ENCODE results near the gene RASSF7.

Gene RASSF7

DNA sequence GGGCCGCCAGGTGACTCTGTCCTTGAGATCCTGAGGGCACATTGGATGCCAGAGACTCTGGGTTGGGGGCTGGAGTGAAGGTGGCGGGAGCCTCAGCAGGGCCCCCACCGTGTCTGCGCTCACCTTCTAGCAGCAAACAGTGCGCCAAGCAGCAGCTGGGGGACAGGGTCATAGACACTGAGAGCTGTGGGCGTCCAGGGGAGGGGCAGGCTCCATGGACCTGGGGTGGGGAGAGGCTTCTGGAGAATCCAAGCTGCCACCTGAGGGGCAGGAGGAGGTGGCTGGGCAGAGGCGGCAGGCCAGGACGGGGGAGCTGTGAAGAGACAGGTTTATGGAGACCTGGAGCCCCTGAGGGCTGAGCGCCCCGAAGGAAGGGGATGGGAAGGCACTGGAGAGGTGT lies 23.5 kb downstream of the RASSF7 start:
- DNase-seq (no peak), ATAC-seq (replicated peaks) (no peak)
- H3K4me1 Mint-ChIP-seq (ENCODE audit: low read depth in 2 of 2) = peaks cover 29 to 41% of the 10 kb centered on the region in 2 donors
- H3K9me3 Mint-ChIP-seq = no peaks in the 10 kb centered on the region
- no peak overlapping the region for H3K4me3 Mint-ChIP-seq
- peaks cover 75% of the 10 kb centered on the region for H3K36me3 Mint-ChIP-seq (ENCODE audit: insufficient read depth)
- peak overlapping the region; percentile 49 to 69 for H3K27ac Mint-ChIP-seq
- no peaks in the 10 kb centered on the region for H3K27me3 Mint-ChIP-seq

DNA sequence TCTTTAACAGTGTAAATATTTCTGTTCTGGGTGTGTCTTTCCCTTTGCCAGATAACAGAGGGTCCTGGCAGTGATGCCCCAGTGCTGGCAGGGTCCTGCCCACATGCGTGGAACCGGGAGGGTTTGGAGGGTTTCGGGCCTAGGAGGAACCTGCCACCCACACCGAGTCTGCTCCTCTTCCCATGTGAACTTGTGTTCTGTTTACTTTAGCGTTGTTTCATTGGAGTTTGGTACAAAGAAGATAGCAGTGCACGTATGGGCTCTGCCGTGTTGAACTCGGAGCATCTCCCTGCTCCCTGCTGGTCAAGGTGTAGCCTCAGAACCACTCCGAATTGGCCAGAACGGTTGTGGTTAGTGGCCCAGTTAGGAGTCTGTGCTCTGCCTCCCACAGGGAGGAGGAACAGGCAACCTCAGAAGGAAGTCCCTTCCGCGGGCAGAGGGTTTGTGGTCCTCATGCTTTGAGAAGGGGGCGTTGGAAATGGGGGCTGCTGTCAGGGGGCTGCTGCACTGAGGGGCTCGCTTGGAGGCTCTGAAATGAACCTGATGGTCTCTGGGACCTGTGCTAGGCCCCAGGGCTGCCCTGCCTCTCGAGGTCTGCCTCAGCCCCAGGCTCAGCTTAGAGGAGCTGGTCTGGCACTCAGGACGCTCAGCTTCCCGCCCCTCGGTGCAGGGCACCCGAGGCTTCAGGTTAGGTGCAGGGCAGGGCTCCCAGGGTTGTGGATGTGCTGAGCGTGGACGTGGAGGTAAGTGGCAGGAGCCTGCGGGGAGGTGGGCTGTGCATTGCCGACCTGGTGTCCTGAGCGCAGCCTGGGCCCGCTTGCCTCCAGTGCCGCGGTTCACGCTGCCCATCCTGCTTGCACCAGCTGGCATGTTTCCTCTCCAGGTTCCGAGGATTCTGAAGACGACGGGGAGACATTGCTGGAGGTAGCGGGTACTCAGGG lies 25.9 kb downstream of the RASSF7 start:
- DNase-seq (no peak), ATAC-seq (replicated peaks) (no peak)
- H3K4me3 Mint-ChIP-seq = peak overlapping the region in 1 of 2 donors; percentile 49
- peaks cover 82% of the 10 kb centered on the region for H3K36me3 Mint-ChIP-seq (ENCODE audit: insufficient read depth)
- no peaks in the 10 kb centered on the region for H3K27me3 Mint-ChIP-seq
- peak overlapping the region; percentile 99 for H3K27ac Mint-ChIP-seq
- no peaks in the 10 kb centered on the region for H3K9me3 Mint-ChIP-seq
- H3K4me1 Mint-ChIP-seq (ENCODE audit: low read depth in 2 of 2) = peaks cover 17 to 29% of the 10 kb centered on the region in 2 donors

DNA sequence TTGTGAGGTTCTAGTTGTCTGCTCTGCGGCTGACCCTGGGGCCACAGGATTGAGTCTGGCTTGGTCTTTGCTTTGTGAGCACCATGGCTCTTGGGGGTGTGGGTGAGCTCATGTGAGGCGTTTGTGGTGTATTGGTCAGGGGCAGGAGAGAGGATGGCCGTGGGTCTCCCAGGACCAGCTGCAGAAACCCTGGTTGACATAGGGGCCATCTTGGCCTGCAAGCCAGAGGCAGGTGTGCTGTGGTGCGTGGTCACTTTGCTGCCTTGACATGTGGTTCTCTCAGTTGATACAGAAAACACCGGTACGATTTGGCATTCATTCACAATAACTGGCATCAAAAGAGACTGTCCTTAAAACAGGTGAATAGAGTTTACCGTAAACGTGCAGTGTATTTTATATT lies 26.8 kb downstream of the RASSF7 start:
- no peaks in the 10 kb centered on the region for H3K9me3 Mint-ChIP-seq
- H3K27me3 Mint-ChIP-seq = no peaks in the 10 kb centered on the region
- peak overlapping the region; percentile 99 for H3K27ac Mint-ChIP-seq
- peaks cover 16 to 29% of the 10 kb centered on the region in 2 donors for H3K4me1 Mint-ChIP-seq (ENCODE audit: low read depth in 2 of 2)
- peak overlapping the region; percentile 70 to 71 for H3K4me3 Mint-ChIP-seq
- peaks cover 82% of the 10 kb centered on the region for H3K36me3 Mint-ChIP-seq (ENCODE audit: insufficient read depth)
- ATAC-seq (replicated peaks) (peak; percentile 9), DNase-seq (no peak)

DNA sequence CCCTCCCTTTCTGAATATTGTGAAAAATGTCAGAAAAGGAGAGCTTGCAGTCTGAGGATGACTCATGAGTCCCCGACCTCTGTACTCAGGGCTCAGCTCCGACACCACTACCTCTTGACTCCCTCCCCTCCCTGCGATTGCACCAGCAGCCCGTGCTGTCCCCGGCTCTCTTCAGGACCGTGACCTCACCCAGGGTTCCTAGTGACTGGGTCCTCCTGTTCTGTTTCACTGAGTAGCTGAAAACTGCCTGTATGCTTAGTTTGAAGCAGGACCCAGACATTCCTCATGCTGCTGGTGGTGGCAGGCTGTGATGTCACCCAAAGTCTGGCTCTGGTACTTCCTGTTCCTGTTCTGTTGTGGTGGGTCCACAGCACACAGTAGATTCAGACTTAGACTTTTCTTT lies 27.2 kb downstream of the RASSF7 start:
- no peaks in the 10 kb centered on the region for H3K27me3 Mint-ChIP-seq
- no peaks in the 10 kb centered on the region for H3K9me3 Mint-ChIP-seq
- H3K36me3 Mint-ChIP-seq (ENCODE audit: insufficient read depth) = peaks cover 82% of the 10 kb centered on the region
- H3K27ac Mint-ChIP-seq = peak overlapping the region; percentile 99
- ATAC-seq (replicated peaks) (peak; percentile 93), DNase-seq (peak; percentile 54 to 61 (median 60))
- peak overlapping the region; percentile 70 to 71 for H3K4me3 Mint-ChIP-seq
- H3K4me1 Mint-ChIP-seq (ENCODE audit: low read depth in 2 of 2) = peaks cover 16 to 29% of the 10 kb centered on the region in 2 donors

DNA sequence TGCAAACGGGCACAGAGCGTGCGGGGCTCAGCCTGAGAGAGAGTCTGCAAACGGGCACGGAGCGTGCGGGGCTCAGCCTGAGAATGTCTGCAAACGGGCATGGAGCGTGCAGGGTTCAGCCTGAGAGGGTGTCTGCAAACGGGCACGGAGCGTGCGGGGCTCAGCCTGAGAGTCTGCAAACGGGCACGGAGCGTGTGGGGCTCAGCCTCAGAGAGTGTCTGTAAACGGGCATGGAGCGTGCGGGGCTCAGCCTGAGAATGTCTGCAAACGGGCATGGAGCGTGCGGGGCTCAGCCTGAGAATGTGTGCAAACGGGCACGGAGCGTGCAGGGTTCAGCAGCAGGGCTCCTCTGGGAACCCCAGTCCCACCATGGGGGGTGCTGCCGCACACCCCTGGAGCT lies 29.0 kb downstream of the RASSF7 start:
- Mint-ChIP-seq H3K4me3 (no peak overlapping the region), H3K36me3 (ENCODE audit: insufficient read depth) (peaks cover 81% of the 10 kb centered on the region), H3K4me1 (ENCODE audit: low read depth in 2 of 2) (peaks cover 16 to 27% of the 10 kb centered on the region in 2 donors), H3K27ac (peak overlapping the region; percentile 59 to 67), H3K9me3 (no peaks in the 10 kb centered on the region), H3K27me3 (no peaks in the 10 kb centered on the region)
- ATAC-seq (replicated peaks) = no peak
- DNase-seq = no peak

DNA sequence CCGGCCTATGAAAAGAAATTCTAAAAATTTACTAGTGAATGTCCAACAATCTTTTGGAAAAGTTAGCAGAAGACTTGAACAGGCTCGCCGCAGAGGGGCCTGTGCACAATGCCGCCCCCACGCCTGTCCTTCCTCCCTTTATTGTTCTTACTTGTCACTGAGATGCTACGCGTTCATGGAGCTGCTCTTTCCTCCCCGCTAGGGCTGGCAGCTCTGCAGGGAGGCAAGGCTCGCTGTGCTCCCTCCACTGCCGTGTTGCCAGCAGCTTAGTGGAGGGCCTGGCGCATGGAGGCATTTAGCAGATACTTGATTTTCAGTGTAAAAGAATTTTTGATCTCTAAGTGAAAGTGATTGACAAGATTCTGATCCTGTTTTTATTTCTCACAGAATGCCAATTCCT lies 30.2 kb downstream of the RASSF7 start:
- ATAC-seq (replicated peaks) (no peak), DNase-seq (no peak)
- Mint-ChIP-seq H3K27me3 (no peaks in the 10 kb centered on the region), H3K27ac (no peak overlapping the region), H3K9me3 (no peaks in the 10 kb centered on the region), H3K4me3 (no peak overlapping the region), H3K36me3 (ENCODE audit: insufficient read depth) (peaks cover 86% of the 10 kb centered on the region), H3K4me1 (ENCODE audit: low read depth in 2 of 2) (peaks cover 16 to 27% of the 10 kb centered on the region in 2 donors)

DNA sequence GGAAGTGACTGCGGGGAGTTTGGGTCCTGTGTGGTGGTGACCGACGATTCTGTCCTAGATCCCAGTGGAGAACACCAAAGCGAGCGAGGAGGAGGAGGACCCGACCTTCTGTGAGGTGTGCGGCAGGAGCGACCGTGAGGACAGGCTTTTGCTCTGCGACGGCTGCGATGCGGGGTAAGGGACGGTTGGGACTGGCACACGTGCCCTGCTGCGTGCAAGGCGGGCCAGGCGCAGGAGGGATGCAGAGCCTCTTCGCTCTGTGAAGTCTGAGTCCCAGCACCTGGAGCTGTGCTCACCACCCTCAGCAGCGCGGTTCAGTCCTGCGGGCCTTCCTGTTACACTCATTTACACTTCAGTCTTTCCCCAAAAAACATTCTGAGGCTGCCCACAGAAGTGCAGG lies 31.7 kb downstream of the RASSF7 start:
- H3K36me3 Mint-ChIP-seq (ENCODE audit: insufficient read depth) = peaks cover 84% of the 10 kb centered on the region
- peaks cover 14 to 24% of the 10 kb centered on the region in 2 donors for H3K4me1 Mint-ChIP-seq (ENCODE audit: low read depth in 2 of 2)
- H3K27ac Mint-ChIP-seq = peak overlapping the region in 1 of 2 donors; percentile 60
- no peak overlapping the region for H3K4me3 Mint-ChIP-seq
- no peaks in the 10 kb centered on the region for H3K27me3 Mint-ChIP-seq
- ATAC-seq (replicated peaks) = no peak
- DNase-seq = no peak
- no peaks in the 10 kb centered on the region for H3K9me3 Mint-ChIP-seq

DNA sequence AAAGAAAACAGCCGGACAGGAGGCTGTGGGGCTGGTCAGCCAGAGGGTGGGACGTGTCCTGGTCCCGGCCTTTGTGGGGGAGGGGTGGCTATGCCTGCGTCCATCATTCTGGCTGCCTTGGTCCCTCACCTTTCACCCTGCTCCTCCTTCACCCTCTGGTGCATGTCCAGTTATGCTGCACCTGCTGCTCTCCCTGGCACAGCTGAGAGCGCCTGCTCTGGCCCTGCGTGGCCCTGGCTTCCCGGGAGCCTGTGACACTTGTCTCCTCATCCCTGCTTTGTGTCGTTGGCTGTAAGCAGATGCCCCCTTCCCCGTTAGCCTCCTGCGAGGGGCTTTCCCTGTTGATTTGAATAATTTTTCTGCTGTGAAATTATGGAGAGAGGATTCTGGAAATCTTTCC lies 32.1 kb downstream of the RASSF7 start:
- Mint-ChIP-seq H3K27ac (peak overlapping the region in 1 of 2 donors; percentile 60), H3K9me3 (no peaks in the 10 kb centered on the region), H3K4me3 (no peak overlapping the region), H3K27me3 (no peaks in the 10 kb centered on the region), H3K4me1 (ENCODE audit: low read depth in 2 of 2) (peaks cover 11 to 20% of the 10 kb centered on the region in 2 donors), H3K36me3 (ENCODE audit: insufficient read depth) (peaks cover 80% of the 10 kb centered on the region)
- no peak for DNase-seq
- ATAC-seq (replicated peaks) = no peak

DNA sequence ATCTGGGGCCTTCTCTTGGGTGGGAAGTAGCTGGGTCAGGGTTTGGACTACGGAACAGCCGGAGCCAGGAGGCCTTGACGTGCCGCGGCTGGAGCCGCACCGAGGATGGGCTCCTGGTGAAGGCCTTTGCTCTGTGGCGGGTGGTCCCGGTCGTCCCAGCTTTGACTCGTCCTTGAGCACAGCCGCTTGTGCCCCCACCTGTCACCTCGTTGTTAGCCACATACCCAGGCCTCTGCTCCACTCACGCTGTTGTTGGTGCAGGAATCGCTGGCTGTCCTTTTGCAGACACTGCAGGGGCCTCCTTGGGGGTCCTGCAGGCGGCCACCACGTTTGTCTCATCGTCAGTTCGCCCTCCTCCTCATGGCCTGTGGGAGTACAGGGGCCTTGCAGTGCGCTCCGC lies 32.6 kb downstream of the RASSF7 start:
- H3K4me3 Mint-ChIP-seq = no peak overlapping the region
- H3K27ac Mint-ChIP-seq = peak overlapping the region in 1 of 2 donors; percentile 60
- H3K27me3 Mint-ChIP-seq = no peaks in the 10 kb centered on the region
- H3K36me3 Mint-ChIP-seq (ENCODE audit: insufficient read depth) = peaks cover 80% of the 10 kb centered on the region
- no peaks in the 10 kb centered on the region for H3K9me3 Mint-ChIP-seq
- ATAC-seq (replicated peaks) (no peak), DNase-seq (no peak)
- H3K4me1 Mint-ChIP-seq (ENCODE audit: low read depth in 2 of 2) = peaks cover 7 to 15% of the 10 kb centered on the region in 2 donors

DNA sequence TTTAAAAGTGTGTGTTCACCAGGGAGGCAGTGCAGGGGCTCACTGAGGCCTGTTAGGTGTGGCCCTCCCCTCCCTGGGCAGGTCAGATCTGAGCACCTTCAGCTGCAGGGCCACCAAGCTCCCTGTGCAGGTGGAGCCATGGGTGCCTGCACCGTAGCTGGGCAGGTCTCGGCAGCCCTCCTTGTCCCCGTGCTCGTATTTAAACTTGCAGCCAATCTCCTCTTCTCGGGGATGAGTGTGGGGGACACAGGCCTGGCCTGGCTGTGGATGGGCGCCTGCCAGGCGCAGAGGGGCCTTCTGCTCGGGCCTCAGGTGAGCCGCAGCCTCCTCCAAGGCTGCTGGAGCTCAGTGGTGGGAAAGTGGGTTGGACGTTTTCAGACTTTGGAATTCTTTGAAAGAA lies 34.6 kb downstream of the RASSF7 start:
- H3K4me1 Mint-ChIP-seq (ENCODE audit: low read depth in 2 of 2) = peaks cover 7 to 10% of the 10 kb centered on the region in 2 donors
- no peak for ATAC-seq (replicated peaks)
- H3K27me3 Mint-ChIP-seq = no peaks in the 10 kb centered on the region
- no peak overlapping the region for H3K4me3 Mint-ChIP-seq
- H3K36me3 Mint-ChIP-seq (ENCODE audit: insufficient read depth) = peaks cover 84% of the 10 kb centered on the region
- no peak for DNase-seq
- H3K9me3 Mint-ChIP-seq = no peaks in the 10 kb centered on the region
- H3K27ac Mint-ChIP-seq = no peak overlapping the region

DNA sequence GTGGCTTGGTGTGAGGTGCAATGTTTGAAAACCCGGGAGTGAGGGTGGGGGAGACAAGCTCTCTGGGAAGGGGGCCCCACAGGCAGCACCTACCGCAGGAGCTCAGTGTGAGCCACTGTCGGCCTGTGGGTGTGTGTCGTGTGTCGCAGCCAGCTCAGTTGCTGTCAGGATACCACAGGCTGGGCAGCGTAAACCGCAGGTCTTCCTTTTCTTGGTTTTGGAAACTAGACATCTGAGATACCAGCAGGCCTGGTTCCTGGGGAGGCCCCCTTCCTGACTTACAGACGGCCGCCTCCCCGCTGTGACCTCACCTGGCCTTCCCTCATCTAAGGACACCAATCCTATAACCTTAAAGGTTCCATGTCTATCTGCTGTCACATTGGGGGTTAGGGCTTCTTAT lies 35.6 kb downstream of the RASSF7 start:
- no peaks in the 10 kb centered on the region for H3K27me3 Mint-ChIP-seq

DNA sequence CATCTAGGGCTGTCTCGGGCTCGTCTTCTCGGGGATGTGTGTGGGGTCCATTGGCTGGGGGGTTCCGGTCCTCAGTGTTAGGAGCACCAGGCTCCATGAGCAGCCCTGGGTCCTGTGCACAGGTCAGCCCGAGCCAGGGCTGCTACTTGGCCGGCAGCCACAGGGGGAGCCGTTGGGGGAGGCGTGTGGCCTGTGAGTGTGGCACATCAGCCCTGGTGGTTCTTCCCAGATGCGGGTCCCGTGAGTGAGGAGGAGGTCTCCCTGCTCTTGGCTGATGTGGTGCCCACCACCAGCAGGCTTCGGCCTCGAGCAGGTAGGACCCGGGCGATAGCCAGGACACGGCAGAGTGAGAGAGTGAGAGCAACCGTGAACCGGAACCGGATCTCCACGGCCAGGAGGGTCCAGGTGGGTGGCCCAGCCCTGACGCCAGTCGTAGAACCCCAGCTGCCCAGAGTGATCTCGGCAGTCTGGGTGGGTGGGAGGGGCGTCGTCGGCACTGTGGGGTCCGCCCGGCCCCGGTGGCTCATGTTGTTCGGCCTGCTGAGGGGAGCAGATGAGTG lies 36.5 kb downstream of the RASSF7 start:
- DNase-seq (no peak), ATAC-seq (replicated peaks) (no peak)
- no peaks in the 10 kb centered on the region for H3K27me3 Mint-ChIP-seq
- H3K4me1 Mint-ChIP-seq (ENCODE audit: low read depth in 2 of 2) = peaks cover 6 to 9% of the 10 kb centered on the region in 2 donors
- peaks cover 85% of the 10 kb centered on the region for H3K36me3 Mint-ChIP-seq (ENCODE audit: insufficient read depth)
- peak overlapping the region; percentile 56 to 84 for H3K27ac Mint-ChIP-seq
- H3K9me3 Mint-ChIP-seq = no peaks in the 10 kb centered on the region
- peak overlapping the region in 1 of 2 donors; percentile 40 for H3K4me3 Mint-ChIP-seq

More for the DNA sequence above, 35.6 kb downstream of the RASSF7 start:
- DNase-seq = no peak
- ATAC-seq (replicated peaks) = peak; percentile 77
- H3K4me1 Mint-ChIP-seq (ENCODE audit: low read depth in 2 of 2) = peaks cover 7 to 10% of the 10 kb centered on the region in 2 donors
- H3K9me3 Mint-ChIP-seq = no peaks in the 10 kb centered on the region
- peak overlapping the region in 1 of 2 donors; percentile 5 for H3K4me3 Mint-ChIP-seq
- H3K36me3 Mint-ChIP-seq (ENCODE audit: insufficient read depth) = peaks cover 85% of the 10 kb centered on the region
- H3K27ac Mint-ChIP-seq = peak overlapping the region; percentile 56 to 84

DNA sequence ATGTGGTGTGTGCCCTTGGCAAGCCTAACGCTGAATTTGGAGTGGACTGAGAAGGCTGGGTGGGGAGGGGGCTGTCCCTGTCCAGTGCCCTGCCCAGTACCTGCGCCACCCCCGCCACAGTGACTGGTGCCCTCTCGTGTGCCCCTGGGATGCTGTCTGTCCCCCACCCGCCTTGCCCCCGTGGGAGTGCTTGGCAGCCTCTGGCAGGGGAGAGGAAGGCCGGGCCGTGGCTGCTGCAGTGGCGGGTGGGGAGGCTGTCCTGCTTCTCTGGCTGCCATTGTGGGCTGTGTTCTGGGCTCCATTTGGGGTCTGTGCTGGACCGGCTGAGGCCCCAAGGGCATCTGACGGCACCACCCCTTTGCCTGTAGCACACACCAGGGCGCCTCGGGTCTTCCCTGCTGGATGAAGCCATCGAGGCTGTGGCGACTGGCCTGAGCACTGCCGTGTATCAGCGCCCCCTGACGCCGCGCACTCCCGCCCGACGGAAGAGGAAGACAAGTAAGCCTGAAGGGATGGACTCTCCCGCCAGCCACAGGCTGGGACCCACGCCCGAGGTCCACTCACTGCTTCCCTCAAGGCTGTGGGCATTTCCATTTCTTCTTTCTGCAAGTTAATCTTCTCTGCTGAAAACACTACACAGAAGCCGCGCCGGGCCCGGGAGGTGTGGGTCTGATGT lies 37.4 kb downstream of the RASSF7 start:
- H3K4me3 Mint-ChIP-seq = no peak overlapping the region
- peak overlapping the region in 1 of 2 donors; percentile 84 for H3K27ac Mint-ChIP-seq
- H3K27me3 Mint-ChIP-seq = no peaks in the 10 kb centered on the region
- no peaks in the 10 kb centered on the region for H3K9me3 Mint-ChIP-seq
- no peak for ATAC-seq (replicated peaks)
- peaks cover 4 to 6% of the 10 kb centered on the region in 2 donors for H3K4me1 Mint-ChIP-seq (ENCODE audit: low read depth in 2 of 2)
- DNase-seq = no peak
- peaks cover 85% of the 10 kb centered on the region for H3K36me3 Mint-ChIP-seq (ENCODE audit: insufficient read depth)

Measured in effector memory CD8-positive, alpha-beta T cell (primary cell).